Stimulated activated CD8-positive, alpha-beta memory T cell treated with anti-CD3 and anti-CD28 coated beads, Interleukin-7, amount 100 ng/mL, for 4 hours (primary cell): ENCODE measurements around the gene TBPL1.
A peak's percentile ranks its signal among the peaks of the same experiment; 100 is the strongest.
"Not testable (repeated sequence)": the region's sequence is repeated elsewhere in the genome, so short reads cannot be mapped to it uniquely, and the experiment has no call there.

Source experiments
- DNase-seq, 2 donors: peaks; one replicate each; pipeline ENCODE4 v3.0.0-alpha.2; 2020; ENCODE audit warnings: low read depth in 2 of 2

The TBPL1 gene

DNA sequence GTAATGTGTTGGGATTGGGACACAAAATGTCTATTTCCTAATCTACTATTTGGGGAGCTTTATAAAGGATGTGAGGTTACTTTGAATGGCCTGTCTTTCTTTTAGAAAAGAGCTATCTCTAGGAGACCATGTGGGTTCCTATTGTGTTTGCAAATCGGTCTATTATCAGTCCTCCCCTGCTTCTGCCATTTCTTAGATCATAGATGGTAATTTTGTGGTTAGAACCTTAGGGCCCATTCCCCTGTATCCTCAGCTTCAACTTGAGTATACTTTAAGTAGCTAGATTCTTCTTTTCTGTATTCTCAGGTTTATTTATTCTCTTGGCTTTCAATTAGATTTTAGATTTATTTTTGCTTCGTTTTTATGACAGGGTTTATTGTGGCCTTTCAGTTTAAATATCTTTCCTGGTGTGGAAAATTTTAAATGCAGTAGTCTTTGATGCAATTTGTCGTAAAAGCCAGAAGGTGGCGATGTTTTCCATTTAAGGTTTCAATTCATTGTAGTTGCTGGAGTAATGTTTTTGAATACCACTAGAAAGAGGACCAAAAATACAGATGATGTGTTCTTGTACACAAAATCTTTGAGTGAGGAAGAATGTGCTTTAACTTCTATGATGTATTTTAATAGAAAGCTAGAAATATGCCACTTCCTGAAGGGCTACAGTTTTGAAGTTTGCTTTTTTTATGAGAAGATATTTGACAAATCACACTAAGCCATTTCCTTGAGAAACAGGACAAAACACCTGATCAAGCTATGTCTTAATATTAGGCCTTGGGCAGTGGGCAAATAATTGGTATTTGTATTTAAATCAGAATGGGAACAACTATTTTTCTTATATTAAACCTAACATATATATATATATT lies 20.3 kb downstream of the TBPL1 start:
- no peak for DNase-seq

DNA sequence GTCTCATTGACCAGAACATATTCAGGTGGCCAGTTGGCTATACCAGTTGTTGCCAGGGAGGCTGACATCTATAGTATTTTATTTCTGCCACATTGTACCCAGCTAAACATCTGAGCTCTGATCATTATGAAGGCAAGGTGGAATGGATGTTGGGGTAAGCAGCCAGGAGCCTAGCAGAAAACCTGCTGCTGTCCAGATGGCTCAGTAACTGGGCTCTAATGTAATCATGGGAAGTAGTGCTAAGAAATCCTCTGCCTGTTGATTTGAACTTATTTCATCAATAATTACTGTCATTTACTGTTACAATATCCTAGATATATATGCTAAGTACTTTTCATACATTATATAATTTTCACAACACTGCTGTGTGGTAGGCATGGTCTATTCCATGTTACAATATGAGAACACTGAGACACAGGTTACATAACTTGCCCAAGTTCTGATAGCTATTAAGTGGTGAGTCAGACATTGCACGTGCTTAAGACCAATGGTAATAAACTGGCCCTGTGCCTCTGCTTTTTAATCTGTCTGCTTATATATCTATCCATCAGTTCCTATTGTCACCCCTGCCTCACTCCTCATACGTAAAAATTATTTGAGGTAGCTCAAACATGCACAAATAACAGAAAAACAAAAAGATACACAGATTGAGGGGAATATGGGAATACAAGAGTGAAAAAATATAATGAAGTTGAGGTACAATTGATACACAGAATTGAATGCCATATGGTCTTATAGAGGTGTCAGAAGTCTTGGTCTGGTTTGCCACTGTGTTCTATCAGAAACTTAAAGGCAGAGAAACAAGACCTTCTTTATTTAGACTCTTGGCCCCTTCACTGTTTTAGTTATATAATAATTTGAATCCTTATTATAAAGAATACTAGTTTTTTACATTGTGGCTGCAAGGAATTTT lies 25.2 kb downstream of the TBPL1 start:
- DNase-seq: no peak

DNA sequence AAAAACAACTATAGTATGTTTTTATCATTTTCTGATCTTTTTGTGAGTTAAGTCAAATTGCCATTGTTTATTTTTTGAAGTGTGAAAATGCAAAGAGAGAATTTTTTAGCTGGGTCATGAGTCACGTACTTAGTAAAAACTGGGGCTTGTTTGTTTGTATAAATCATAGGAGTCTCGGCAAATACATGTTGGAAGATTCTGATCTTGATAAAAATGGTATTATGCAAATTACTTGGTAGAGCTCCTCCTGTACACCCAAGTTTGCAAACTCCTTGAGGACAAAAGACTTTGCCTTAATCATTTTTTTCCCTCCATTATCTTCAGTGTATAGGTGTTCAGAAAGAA lies 25.8 kb downstream of the TBPL1 start:
- no peak for DNase-seq

DNA sequence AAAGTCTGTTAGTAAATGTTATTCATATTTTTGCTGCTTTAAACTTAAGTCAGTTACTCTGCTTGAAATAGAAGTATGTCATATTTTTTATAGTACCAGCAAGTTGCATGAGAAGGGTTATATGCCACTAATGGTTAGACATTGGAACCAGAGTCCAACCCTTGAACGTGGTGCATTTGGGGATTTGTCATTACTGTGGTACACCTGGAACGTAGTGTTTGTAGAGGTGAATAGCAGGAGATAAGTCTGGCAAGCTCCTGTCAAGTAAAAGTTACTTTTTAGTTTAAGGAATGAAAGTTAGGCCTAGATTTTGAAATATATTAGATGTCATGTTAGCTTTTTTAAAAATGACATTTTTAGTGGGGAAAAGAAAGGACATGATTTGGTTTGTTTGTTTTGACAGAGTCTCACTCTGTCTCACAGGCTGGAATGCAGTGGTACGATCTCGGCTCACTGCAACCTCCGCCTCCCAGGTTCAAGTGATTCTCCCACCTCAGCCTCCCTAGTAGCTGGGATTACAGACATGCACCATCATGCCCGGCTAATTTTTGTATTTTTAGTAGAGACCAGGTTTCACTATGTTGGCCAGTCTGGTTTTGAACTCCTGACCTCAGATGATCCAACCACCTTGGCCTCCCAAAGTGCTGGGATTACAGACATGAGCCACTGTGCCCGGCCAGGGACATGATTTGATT lies 26.4 kb downstream of the TBPL1 start:
- DNase-seq: not testable (repeated sequence)

DNA sequence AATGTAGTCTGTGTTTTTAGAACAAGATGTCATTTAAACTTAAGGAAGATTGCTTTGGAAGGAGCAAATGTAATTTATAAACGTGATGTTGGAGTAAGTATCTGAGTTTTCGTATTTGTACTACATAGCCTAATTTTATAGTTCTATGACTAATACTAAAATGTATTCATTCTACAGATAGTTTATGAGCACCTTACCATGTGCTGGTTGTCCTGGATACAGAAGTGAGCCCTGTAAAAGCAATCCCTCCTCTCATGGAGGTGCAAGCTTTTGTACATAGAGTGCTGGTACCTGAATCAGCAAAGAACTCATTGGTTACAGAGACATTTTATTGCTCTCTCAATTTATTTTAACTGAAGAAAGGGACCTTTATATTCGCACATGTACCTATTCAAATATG lies 27.1 kb downstream of the TBPL1 start:
- no peak for DNase-seq

DNA sequence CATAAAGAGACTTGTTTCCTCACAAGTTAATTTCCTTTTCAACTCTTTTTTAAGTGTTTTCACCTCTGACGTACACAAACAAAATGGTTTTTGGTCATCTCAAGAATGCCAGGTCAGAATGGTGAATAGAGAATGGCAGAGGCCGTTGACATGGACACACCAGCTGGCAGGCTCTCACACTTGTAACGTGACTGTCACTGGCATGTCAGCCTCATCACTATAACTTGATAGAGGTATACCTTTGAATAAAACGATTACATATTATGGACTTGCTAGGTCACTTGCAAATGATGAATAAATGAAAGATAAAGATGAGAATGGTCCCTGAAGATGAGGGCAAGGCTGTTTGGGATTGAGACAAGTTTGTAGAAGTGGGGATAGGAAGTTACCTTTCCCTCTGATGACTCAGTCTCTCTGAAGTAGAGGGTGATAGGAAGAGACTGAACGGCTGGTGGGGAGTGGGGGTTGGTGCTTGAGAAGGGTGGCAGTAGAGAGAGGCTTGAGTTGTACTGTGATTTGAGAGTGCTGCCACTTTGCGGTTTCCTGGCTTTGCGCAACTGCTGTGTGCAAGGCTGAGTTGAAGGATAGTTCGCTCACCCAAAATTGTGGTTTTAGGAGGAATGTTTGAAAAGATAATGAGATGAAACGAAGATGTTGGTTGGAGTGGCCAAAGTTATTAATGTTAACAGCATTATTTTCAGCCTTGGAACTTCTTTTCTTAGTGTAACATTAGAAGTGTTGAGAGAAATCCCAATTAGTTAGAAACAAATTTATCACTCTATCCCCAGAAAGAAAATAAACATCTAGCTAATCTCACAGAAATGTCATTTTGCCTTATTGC lies 30.3 kb downstream of the TBPL1 start:
- DNase-seq: peak; percentile 38 to 45

DNA sequence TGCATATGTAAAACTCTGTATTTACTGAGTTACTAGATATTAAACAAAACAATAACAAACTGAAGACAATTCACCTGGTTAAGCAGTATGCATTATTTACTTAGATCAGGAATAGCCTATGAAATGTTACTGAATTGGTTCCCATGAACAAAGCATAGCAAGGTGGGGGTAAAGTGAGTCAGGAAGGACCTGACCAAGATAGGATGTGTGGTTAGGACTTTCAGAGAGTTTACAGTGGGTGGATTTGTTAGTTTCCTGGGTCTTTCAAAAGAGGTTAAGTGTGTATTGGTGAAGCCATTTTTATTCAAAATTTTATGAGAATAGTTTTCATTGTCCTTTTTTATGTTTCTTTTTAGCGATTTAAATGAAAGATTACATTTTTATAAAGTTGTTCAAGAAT lies 32.9 kb downstream of the TBPL1 start:
- no peak for DNase-seq

DNA sequence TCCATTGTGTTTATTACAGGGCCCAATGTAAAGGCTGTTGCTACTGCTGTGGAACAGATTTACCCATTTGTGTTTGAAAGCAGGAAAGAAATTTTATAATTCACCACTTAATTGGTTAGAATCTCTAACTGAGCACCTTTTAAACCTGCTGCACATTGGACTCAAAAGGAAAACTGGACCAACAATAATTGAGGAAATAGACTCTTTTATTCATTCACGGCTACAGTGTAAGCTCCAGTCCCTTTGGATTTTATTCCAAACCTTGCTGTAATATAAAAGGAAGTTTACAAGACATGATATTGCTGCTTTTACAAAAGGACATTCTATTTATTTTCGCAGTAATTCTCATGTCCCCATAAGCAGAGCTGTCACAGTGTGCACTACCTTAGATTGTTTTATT lies 33.9 kb downstream of the TBPL1 start:
- DNase-seq: no peak

DNA sequence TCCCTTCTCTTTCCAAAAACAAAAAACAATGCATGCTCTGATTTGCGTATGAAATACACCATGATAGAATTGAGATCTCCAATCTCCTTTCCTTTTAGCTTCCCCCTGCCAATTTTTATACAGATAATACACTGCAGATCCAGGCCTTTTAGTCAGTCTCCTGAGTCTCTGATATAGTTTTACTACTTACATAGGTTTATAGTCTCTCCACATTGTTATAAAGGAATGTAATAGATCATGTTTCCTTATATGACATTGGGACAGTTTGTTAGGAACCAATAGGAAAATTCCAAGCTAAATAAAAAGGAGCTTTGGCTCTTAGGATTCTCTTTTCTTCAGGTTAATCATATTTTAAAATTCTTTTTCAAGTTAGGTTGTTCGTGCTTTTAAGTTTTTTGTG lies 36.5 kb downstream of the TBPL1 start:
- no peak for DNase-seq

DNA sequence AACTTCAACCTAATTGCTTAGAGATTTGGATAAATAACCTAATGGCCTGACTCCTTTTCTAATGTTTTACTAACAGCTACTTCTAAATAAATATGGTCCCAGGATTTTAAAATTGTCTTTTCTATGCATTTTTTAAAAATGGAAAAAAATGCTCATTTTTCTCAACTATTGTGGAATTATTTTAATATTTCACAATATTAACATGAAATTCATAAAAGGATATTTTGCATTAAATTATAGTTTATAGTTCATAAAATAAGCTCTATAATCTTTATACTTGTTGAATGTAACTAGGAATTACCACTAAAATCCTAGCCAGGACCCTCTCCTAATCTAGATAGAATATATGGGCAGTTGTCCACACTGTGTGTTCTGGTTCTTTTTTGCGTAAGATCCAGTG lies 37.3 kb downstream of the TBPL1 start:
- DNase-seq: no peak

DNA sequence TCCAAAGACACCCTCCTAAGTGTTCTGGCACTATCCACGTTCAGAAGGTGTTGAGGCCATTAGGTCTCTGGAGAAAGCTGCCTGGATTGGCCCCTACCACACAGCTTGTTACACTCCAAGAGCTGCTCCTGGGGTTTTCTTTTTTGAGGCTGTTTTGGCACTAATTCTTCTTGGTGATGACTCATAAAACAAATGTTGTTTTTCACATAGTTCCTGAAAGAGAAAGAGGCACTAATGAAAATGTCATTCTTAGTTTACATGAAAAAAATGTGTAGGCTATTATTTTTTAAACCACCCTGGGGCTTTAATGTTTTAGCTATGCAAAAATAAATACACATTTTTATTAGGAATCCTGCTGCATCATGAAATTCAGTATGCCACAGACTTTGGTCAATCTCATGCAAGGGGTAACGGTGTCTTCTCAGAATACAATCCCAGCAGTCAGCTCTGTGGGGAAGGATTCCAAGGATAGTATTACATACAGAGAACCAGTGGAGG lies 38.1 kb downstream of the TBPL1 start:
- DNase-seq: no peak

DNA sequence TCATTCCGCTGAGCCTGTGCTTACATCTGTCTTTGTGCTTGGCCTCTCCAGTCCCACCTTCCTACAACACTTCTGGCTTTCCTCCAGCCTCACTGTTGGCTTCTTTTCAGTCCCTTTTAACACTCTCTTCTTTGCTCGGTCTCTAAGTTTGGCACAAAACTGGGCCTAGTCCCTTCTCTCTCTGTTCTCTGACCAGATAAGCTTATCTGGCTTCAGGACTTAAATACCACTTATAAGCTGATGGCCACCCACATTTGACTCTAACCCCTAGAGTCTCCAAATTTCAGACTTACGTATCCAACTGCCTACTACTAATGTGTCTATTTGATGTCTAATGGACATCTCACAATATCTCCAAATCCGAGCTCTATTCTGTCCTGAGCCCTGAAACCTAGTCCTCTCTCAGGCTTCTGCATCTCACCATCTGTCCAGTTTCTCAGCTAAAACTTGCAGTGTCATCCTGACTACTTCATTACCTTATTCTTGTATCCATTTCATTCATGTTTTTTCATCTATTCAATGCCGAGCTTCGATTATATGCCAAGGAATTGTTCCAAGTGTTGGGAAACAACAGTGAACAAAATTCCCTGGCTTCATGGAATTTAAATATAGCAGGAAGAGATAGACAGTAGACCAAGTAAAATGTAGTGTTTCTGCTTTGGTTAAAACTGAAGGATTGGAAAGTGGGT lies 40.1 kb downstream of the TBPL1 start:
- no peak for DNase-seq

DNA sequence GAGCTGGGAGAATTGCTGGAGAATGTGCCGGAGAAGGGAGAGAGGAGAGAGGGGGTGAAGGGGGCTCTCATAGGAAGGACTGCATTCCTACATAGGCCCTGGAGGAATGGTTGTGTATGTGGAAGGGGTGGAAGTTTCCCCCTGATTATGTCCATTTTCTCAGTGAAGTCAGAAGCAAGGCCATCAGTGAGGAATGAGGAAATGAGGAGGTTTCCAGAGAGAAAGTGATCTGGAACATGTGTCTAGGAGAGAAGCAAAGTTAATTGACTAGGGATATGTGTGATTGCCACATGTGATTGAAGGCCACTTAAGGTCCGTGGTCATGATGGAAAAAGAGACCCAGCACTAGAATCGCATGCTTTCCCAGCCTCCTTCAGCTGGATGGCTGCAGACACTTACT lies 42.3 kb downstream of the TBPL1 start:
- DNase-seq: no peak

DNA sequence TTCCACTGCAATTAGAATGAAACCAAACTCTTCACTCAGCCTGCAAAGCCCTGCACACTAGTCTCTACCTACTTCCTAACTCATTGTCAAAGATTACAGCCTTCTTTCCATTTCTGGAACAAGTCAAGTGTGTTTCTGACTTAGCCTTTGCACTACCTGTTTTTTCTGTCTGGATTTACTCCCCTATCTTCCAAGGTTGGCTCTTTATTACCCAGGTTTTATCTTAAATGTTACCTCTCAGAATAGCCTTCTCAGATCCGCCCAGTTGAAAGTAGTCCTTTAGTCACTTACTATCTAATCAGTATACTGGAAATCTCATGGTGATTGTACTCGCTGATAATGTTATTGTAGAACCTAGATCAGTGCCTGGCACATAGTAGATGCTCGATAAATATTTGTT lies 42.7 kb downstream of the TBPL1 start:
- no peak for DNase-seq

DNA sequence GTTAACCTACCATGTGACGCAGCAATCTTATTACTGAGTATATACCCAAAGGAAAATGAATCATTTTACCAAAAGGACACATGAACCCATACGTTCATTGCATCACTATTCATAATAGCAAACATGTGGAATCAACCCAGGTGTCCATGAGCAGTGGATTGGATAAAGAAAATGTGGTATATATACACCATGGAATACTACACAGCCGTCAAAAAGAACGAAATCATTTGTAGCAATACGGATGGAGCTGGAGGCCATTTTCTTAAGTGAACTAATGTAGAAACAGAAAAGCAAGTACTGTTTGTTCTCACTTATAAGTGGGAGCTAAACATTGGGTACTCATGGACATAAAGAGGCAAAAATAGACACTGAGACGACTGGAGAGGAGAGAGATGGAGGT lies 44.2 kb downstream of the TBPL1 start:
- DNase-seq: no peak

DNA sequence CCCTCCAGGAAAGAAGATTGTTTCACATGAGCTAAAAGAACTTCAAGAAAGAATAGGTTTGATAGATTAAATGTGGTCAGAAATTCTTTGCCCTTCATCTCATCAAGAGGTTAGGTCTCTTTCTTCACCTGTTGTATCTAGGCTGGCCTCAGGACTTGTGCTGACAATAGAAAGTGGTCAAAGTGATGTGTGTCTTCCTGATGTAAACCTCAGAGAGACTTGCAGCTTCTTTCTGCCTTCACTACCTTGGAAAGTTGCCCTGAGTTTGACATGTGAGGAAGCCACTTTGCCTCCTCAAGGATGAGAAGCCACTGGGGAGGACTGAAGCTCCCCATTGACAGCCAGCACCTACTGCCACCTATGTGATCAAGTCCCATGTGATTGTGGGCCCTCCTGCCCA lies 46.3 kb downstream of the TBPL1 start:
- DNase-seq: no peak

DNA sequence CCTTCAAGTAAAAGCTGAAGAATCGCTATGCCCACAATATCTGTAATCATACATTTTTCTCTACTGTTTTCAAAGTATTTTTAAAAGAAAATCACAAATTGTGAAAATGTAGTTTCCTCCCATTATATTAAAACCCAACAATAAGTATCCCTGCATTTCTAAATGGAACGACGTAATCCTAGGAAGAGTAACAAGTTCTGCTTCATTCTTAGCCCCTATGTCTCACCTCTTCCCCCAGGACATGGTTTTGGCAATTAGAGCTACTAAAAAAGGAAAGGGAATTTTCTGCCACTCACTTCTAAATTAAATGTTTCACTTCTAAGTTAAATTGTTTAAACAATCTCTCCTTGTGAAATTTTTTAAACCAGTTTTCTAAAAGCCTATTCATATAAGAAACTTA lies 47.4 kb downstream of the TBPL1 start:
- DNase-seq: no peak

DNA sequence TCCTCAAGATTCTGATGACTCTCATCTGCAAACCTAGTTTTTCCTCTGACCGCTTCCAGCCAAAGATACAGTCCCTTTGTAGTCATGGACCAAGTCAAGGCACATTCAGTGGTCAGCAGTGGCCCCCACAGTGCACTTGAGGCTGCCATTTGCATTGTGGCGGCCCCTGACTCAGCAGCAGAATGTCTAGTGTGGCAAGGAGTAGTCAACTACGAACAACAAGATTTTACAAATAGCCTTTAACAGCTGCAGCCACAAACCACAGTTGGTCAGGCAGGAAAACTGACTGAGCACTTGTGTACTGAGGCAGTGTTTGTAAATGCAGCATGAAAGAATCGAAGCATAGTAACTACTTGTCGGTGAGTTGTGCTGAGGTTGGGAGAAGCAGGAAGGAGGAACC lies 49.8 kb downstream of the TBPL1 start:
- no peak for DNase-seq

DNA sequence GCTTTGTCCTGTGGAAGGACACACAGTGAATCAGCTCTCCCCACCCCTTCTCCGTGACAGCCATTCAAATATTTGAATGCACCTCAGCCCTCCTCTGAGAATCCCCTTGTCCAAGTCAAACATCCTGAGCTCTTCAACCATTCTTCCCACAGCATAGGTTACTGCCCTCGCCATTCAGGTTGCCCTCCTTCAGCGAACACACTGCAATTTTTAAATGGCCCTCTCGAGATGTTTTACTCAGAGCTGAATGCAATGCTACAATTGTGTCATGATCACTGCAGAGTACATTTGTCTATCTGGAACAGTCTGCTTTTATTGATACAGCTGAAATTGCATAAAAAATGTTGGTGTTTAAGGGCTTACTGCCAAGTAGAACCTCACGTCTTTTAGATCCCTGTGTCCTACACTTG lies 50.5 kb downstream of the TBPL1 start:
- DNase-seq: no peak

DNA sequence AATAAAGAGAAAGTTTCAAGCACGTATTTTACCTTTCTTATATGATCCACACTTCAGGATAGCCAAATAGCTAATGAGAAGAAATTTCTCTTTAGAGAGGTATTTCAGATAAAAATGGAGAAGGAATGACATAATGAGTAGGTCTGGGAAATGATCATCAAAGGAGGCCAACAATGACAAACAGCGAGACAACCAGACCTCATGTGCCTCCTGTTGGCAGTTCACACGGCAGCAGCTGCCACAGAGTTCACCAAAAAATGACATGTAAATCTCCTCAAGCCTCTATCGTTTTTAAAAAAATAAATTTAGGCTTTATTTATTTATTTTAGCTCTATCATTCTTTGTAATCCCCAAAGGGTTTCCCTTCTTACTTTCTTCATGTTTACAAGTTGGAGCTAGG lies 51.7 kb downstream of the TBPL1 start:
- DNase-seq: no peak

DNA sequence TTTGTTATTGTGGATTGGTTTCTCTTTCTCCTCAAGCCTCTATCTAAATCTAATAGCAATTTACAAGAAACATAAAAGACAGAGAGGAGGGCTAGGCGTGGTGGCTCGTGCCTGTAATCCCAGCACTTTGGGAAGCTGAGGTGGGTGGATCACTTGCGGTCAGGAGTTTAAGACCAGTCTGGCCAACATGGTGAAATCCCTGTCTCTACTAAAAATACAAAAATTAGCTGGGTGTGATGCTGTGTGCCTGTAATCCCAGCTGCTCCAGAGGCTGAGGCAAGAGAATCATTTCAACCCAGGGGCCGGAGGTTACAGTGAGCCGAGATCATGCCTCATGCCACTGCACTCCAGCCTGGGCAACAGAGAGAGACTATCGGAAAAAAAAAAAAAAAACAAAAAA lies 52.8 kb downstream of the TBPL1 start:
- DNase-seq: no peak
